Measurements from ENCODE around the gene TRMT1L.
"Not testable (repeated sequence)": the region's sequence is repeated elsewhere in the genome, so short reads cannot be mapped to it uniquely, and the experiment has no call there.

The TRMT1L gene, protein sequence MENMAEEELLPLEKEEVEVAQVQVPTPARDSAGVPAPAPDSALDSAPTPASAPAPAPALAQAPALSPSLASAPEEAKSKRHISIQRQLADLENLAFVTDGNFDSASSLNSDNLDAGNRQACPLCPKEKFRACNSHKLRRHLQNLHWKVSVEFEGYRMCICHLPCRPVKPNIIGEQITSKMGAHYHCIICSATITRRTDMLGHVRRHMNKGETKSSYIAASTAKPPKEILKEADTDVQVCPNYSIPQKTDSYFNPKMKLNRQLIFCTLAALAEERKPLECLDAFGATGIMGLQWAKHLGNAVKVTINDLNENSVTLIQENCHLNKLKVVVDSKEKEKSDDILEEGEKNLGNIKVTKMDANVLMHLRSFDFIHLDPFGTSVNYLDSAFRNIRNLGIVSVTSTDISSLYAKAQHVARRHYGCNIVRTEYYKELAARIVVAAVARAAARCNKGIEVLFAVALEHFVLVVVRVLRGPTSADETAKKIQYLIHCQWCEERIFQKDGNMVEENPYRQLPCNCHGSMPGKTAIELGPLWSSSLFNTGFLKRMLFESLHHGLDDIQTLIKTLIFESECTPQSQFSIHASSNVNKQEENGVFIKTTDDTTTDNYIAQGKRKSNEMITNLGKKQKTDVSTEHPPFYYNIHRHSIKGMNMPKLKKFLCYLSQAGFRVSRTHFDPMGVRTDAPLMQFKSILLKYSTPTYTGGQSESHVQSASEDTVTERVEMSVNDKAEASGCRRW

DNA sequence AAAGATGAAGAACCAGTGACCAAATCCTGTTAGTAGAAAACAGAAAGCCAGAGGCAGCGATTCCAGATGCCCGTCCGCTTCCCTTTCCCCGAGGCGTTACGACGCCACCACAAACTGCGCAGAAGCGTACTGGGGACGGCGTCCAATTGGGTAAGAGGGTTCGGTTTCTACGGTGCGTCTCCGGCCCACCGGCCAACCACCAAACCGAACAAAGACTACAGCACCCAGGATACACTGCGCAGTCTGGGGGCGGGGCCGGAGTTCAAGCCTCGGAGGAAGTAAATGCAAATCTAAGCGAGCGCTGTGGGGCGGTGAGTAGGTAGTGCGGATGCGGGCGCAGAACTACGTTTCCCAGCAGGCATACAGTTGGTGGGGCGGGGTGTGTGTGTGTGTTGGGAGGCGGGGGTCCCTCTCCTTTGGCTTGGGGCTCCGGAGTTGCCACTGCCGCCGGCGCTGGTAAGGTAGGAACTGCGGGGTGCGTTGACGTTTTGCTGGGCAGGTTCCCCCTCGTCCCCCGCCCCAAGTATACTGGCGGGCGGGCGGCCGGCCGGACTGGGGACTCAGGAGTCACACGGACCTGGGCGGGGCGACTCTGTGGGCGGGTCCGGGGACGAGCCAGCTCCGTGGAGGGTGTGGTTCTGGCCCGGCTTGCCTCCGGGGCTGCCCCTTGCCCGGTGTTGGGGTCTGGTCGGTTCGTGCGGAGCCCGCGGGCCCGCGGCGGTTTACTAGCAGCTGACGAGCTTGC, at the start of gene TRMT1L, which contains the start of gene SWT1:
Gene TRMT1L (minus strand): TSS at position 100 of the 745 bp plus-strand sequence. CDS start 241 bp downstream, outside the sequence.
Gene SWT1 (plus strand): TSS at position 314 of the 745 bp plus-strand sequence. CDS start 3,675 bp downstream, outside the sequence.
- peak; percentile 97 for DNase-seq (ENCODE audit: low read depth)

DNA sequence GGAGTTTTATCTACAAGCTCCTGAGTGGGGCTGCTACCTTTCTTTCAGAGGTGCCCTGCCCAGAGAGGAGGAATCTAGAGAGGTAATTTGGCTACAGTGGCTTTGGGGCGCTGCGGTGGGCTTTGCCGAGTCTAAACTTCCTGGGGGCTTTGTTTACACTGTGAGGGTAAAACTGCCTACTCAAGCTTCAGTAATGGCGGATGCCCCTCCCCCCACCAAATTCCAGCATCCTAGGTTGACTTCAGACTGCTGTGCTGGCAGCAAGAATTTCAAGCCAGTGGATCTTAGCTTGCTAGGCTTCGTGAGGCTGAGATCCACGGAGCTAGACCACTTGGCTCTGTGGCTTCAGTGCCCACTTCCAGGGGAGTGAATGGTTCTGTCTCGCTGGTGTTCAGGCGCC, 44.1 kb upstream of the TRMT1L start:
- DNase-seq (ENCODE audit: low read depth) = no peak

DNA sequence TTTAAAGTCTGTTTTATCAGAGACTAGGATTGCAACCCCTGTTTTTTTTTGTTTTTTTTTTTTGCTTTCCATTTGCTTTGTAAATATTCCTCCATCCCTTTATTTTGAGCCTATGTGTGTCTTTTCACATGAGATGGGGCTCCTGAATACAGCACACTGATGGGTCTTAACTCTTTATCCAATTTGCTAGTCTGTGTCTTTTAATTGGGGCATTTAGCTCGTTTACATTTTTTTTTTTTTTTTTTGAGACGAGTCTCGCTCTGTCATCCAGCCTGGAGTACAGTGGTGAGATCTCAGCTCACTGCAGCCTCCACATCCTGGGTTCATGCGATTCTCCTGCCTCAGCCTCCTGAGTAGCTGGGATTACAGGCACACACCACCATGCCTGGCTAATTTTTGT, 42.0 kb upstream of the TRMT1L start:
- not testable (repeated sequence) for DNase-seq (ENCODE audit: low read depth)

DNA sequence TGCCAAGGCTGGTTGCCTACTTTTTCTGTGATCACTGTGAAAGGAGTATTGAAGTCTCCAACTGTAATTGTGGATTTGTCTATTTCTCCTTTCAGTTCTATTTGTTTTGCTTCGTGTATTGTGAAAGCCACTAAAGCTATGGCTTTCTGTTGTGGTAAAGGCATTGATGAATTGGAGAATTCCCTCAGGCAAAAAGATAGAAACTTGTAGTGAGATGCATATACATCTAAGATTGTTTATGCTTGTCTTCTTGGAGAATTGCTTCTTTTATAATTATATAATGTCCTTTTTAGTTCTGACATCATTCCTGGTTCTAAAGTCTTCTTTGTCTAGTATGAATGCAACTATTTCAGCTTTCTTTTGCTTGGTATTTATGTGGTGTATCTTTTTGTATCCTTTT, 37.0 kb upstream of the TRMT1L start:
- DNase-seq (ENCODE audit: low read depth) = no peak

DNA sequence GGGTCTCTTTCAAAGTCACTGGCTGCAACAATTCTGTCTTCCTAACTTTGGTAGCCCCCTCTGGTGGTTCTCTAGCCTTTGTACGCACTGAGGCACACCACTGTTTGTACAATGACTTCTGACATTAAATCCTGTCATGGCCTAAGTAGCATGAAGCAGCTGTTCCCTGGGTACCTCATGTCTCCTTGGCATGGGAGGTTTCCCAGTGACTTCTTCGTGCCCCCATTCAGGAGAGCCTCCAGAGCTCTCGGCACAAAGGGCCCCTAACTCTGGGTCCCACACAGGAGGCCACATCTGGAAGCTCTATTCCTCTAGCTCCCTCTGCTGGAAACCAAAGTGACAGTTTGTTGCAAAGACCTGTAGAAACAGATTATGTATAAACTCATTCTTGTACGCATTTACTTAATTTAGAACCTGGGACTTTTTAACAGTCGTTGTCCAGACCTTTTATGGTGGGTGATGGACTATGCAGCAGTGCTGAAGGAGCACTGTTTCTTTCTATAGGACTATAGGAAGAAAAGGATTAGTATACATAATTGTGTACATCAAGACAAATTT, 13.6 kb upstream of the TRMT1L start:
- DNase-seq (ENCODE audit: low read depth) = no peak

DNA sequence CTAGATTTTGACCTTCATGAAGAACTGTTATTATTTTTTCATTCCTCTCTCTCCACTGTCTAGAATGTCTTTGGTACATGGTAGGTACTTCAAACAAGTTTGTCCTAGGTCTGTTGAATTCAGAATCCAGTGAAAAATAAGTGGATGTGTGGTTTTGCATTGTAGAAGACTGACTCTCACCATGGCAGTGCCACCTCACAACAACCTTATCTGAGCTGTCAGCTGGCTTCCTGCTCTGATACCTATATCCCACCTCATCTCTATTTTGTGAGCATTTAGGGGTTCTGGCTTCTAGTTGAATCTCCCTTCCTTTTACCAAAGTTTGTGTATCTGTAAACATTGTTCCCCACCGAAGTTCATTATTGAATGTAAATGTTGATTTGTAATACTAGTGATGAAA, 9.4 kb upstream of the TRMT1L start:
- DNase-seq (ENCODE audit: low read depth) = no peak

DNA sequence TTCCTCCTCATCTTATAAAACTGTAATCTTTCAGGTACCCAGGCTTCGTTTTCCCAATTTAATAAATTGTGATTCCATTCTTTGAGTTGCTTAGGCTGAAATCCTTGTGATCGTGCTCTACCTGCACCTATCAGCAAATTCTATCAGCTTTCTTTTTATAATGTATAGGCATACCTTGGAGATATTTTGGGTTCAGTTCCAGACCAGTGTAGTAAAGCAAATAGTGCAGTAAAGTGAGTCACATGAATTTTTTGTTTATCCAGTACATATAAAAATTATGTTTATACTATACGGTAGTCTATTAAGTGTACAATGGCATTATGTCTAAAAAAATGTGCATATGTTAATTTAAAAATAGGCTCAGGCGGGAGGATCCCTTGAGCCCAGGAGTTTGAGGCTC, 5.7 kb upstream of the TRMT1L start:
- DNase-seq (ENCODE audit: low read depth) = no peak

DNA sequence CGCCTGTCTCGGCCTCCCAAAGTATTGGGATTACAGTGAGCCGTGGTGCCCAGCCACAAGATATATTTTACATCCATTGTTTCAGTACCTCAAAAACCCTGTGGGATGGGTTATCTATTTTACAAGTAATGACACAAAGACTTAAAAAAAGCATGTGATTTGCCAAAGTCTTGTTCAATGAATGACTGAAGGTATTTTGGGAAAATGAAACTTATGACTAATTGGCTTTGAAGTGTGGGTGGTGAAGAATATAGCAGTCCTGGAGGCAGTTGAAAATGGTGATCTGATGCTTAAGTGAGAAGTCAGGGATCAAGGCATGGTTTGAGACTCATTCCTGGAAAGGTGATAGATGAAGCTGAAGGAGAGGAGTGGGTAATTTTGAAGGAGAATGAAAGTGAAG, 3.2 kb upstream of the TRMT1L start:
- no peak for DNase-seq (ENCODE audit: low read depth)

DNA sequence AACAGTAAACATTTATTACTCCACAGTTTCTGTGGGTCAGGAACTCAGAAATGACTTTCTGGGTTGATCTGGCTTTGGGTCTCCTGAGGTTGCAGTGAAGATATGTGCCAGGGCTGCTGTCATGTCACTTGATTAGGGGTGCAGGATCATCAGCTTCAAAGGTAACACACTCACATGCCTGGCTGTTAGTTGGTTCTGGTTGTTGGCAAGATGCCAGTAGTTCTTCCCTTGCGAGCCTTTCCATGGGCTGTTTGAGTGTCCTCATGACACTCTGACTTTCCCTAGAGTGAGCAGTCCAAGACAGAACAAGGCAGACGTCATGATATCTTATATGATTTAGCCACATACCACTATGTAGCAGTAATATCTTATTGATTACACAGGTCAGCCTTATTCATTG, 2.0 kb upstream of the TRMT1L start:
- no peak for DNase-seq (ENCODE audit: low read depth)

DNA sequence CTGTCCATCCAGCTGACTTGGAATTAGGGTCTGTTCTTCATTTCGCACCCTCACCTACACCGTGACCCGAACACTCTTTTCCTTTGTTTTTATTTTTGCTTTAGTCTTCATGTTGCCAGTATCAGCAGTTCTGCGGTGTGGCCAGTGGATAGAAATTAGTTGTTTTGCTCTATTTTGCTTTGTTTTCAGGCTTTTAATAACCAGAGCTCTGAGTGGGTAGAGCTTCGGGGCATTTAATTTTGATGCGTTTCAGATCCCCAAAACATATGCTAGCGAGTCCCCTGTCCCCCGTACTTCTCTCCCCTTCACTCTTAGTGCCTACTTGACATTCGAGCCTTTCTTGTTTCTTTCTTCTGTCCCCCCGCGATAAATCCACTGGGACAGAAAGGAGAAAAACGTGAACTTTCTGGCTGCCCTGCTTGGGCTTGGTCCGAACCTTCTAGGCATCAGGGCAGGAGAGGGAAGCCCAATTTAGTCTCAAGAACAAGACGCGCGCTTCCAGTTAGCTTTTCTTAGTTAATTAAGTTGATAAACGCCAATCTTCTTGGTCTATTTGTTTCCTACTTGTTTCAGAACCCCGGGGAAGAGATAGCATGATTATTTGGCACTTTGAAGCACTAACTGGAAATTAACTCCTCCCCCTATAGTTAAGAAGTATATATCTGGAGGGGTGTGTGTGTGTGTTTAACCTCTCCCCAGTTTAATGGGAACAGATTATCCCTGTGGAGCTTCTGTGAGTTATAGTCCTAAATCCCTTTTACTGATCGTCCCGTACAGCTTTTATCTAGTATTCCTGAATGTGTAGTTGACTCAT, 1.1 kb upstream of the TRMT1L start:
- no peak for DNase-seq (ENCODE audit: low read depth)

DNA sequence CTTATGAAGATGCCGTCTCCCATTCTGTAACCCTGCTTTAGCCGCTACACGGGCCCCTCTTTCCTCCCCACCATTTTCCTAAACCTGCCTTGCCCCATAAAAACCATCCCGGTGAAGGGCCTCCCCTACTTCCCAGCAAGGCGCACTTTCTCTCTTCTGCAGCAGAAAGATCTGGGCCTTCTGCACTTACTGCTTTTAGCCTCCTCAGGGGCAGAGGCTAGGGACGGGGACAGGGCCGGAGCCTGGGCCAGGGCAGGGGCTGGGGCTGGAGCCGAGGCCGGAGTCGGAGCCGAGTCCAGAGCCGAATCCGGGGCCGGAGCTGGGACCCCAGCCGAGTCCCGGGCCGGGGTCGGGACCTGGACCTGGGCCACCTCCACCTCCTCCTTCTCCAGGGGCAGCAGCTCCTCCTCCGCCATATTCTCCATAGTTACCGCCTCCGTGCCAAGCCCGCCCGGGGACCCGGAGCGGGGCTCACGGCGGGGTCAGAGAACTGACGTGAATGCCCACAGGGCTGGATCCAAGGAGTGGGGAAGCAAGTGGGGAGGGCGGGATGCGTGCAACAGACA, 382 bp downstream of the TRMT1L start:
- no peak for DNase-seq (ENCODE audit: low read depth)

DNA sequence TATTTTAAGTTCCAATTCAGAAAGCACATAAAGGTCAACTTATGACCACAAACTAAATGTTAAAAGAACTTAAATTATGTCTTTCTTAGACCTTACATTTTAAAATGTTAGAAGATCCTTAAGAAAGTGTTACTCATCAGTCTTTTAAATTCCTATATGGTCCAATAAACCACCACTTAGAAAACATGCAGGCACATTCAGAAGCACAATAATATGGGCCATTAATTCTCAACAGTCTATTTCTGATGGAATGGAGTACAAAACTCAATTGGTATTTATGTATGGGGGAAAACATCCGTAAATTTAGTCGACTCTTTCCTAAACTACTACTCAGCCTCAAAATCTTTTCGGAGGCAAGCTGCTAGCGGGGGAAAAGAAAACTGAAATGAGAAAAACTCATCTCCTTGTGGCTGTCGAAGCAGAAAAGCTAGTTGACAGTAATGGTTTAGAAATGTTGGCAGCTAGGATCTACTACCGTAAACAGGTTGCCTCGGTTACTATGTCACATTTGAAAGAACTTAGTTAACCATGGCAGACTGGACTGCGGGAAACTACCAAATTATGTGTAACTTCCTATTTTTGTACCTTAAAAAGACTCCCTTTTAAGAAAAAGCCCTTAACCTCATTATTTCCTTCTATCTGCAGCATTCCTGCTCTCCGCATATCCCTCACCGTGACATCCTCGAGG, 1.0 kb downstream of the TRMT1L start:
- DNase-seq (ENCODE audit: low read depth) = no peak

DNA sequence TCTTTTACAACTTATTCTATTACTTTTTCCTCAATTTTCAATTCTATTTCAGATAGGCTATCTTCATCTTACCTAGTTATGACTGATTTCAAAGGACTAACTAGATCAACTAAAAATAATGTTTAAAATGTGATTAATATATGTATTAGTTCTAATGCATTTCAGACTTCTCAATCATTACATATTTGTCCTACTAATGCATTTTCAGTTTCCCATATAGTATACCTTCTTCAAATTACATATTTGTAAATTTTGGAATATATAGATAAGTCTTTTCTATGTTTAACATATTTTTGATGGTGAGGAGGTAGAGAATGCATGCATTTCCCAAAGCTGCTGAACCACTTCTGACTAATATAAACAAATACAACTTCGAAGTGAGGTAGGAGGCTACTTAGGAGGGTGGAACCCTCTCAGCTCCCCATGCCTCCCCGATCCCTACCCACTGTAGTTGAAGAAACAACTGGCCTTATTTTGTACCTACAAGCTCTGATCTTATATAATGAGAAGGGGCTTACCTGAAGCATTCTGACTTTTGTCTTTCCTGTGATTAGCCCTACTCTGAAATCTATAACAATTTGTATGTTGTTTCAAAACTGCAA, 1.7 kb downstream of the TRMT1L start:
- no peak for DNase-seq (ENCODE audit: low read depth)

DNA sequence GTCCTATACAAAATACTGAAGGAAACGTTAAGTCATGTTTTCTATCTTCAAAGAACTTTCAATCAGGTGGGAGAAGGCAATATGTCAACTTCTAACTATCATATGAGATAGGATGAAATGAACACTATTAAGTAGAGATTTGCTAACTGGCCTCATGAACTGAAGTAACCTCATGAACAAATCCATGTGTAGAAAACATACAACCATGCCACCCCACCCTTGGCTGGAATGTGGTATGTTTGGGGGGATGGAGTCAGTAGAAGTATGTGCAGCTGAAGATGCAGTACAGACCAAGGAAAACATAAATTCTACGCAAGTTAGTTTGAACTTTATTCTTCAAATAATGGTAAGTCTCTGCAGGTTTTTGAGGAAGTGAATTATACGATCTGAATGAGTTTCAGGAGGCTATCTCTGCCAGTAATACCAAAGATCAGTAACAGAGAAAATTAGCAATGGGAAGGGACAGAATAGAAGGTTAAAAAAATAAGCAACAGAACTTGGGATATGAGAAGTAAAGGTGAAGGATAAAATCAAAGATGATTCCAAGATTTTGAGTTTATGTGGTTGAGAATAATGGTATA, 4.5 kb downstream of the TRMT1L start:
- DNase-seq (ENCODE audit: low read depth) = no peak

DNA sequence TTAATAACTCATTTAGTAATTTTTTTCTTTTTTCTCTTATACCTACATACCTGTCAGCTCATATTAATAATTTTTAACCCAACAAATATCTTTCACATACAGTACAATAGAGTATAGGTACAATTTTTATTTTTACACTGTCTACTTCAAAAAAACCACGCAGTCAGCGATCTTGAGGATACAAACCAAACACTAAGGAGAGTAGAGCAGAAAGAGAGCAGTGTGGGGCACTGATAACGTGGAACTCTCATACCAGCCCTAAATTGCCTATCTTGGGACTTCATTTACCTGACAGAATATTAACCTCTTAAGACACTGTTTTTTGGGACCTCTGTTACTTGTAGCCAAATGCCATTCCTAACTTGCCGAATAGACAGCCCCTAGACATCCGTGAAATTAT, 5.5 kb downstream of the TRMT1L start:
- DNase-seq (ENCODE audit: low read depth) = no peak

DNA sequence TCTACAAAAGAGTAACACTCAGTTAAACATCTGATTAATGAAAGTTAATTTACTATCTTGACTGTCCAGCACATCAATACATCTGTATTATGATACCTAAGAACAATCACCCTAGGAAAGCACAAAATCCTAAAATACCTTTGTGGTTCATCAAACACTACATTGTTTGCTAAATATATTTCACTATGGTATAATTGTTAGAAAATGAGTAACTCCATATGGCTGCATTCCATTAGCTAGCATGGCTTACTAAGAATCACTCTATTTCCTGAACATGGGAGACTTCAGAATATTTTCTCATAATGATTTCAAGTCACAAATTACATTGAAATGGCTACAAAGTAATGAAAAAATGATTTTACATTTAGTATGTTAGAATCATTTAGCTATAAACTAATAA, 12.5 kb downstream of the TRMT1L start:
- DNase-seq (ENCODE audit: low read depth) = no peak

DNA sequence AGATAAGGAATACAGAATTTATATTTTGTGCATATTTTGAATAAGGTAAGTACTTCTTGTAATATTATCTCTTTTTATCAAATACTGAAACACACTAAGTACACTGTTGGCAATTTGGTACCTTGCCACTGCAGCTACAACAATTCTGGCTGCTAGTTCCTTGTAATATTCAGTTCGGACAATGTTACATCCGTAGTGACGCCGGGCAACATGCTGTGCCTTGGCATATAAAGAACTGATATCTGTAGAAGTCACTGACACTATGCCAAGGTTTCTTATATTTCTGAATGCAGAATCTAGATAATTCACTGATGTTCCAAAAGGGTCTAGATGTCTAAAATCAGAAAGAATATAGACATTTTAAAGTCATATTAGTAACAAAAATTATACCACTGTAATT, 17.5 kb downstream of the TRMT1L start:
- DNase-seq (ENCODE audit: low read depth) = no peak

DNA sequence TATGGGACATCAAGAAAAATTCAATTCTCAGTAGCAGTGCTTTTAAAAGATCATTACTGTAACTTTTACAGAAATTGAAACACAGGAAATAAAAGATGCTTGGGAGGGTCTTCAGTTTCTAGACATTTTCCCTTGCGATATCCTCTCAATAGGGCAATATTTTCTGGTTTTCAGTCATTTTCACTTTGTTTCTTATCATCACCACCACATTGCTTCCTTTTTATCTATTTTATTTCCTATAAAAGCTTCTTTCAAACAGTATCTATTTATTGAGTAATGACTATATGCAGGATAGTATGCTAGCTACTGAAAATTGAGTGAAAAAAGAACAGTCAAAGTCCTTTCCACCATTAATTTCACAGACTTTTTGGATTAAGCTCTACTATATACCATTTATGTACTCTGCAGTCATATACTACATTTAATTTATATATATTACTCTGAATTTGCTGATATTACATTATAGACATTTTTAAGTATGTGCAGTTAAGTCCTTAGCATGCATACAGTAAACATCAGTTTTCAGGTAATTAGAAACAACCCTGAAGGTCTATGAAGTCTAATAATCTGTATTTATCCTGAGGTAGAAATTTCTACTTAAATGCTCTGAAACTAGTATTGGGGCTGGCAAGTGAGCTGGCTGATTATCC, 18.7 kb downstream of the TRMT1L start:
- no peak for DNase-seq (ENCODE audit: low read depth)

DNA sequence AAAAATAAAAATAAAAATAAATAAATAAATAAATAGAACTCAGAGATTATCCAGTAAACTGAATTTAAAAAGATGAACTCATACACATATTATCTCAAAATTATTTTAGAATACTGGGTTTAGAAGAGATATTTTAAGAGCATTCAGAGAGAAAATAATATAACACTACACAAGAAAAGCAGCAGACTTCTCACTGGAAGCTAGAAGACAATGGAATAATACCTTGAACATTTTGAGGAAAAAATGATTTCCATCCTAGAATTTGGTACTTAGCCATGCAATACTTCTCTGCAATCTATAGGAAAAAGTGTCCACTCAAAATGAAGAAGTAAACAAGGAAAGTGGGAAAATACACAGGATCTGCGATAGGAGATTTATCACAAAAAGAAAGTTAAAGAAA, 24.2 kb downstream of the TRMT1L start:
- DNase-seq (ENCODE audit: low read depth) = no peak

Measured in non-pigmented ciliary epithelial cell (primary cell).